Activated CD8-positive, alpha-beta memory T cell treated with anti-CD3 and anti-CD28 coated beads, Interleukin-2, amount 50 U/mL, for 1 hour (primary cell): ENCODE data around the gene IQUB.
"Not testable (repeated sequence)": the region's sequence is repeated elsewhere in the genome, so short reads cannot be mapped to it uniquely, and the experiment has no call there.

Experiments used
- DNase-seq: peaks from one replicate; pipeline ENCODE4 v3.0.0-alpha.2; 2020; ENCODE audit errors: extremely low read depth

The IQUB gene

GRCh38 chr7:123534383-123535260 is at the start of gene IQUB:
IQUB (minus strand) TSS chr7:123534595; CDS start chr7:123512340, 22,255 bp downstream.
- DNase-seq, result peak; percentile 87

- DNase-seq, result no peak
Measured at GRCh38 chr7:123583821-123584220, 49.4 kb upstream of the IQUB start.

DNA sequence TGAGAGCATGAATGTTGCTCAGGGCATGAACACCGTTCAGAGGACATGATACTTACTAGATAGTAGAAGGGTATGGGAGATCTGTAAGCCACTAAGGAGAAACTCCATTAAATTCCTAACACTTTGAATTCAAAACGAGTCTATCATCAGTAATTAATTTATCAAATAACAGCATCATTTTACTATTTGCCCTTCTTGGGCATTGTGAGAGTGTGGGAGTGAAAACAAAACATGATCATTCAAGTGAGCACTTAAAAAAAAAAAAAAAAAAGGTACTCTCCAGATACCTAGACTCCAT is 46.7 kb upstream of the IQUB start:
- no peak for DNase-seq

DNA sequence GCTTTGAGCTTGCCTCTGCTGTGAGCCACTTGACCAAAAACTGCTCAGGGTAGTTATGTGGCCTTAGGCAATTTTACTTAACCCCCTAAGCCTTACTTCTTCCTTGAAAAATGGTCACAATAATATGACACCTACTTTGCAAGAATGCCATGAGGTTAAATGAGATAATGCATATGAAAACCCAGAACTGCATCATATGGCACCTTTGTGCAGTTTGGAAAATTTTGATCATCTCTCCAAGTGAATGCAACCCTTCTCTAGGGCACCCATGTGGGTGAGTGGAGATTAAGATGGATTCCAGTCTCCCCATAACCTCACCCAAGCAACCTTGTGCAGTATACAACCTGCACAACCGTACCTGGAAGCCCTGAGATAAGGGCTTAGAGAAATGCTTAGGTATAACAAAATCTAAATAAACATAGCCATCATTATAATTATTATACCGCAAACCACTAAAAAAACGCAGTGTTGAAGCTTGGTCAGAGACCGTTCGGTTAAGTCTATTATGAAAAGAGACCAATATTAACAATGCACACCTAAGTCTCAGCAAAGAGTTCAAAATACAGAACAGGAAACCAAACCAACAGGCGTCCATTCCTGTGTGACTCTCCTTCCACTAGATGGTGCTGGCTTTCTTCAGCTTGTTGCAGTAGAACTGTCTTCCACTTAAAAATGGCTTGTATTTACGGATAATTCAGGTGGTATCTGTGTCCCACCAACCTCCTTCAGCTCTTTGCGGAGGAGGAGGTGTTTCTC is 46.2 kb upstream of the IQUB start:
- no peak for DNase-seq

DNA sequence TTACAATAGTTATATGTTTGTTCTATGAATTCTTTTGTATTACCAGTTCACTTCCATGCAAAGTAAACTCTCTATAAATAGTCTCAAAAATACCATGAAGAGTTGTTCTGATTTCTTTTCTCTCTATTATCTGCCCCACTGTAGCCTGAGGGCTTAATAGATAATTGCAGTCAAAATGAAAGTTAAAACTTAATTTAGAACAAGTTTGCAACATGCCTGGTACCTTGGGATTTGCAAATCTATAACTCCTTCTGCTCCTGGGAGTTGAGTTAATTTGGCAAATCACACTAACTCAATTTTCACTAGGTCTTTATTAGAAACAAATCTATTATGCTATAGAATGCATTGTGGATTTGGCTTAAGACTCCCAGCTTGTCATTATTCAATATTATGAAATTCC is 45.0 kb upstream of the IQUB start:
- DNase-seq, result no peak

GRCh38 chr7:123573896-123574467 is 39.6 kb upstream of the IQUB start:
- DNase-seq, result no peak

- no peak for DNase-seq
Measured at GRCh38 chr7:123573341-123573740, 38.9 kb upstream of the IQUB start.

DNA sequence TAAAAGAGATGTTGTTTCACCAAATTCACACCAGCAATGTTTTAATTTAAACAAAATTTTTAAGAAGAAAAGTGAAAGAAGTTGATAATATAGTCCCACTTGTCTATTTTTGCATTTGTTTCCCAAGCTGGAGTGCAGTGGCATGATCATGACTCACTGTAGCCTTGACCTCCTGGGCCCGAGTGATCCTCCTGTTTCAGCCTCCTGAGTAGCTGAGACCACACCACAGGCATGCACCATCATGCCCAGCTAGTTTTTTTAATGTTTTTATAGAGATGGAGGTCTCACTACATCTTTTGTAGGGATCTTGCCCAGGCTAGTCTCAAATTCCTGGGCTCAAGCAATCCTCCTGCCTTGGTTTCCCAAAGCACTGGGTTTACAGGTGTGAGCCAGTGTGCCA is 37.3 kb upstream of the IQUB start:
- no peak for DNase-seq

GRCh38 chr7:123571187-123571586 is 36.8 kb upstream of the IQUB start:
- DNase-seq, result no peak

DNA sequence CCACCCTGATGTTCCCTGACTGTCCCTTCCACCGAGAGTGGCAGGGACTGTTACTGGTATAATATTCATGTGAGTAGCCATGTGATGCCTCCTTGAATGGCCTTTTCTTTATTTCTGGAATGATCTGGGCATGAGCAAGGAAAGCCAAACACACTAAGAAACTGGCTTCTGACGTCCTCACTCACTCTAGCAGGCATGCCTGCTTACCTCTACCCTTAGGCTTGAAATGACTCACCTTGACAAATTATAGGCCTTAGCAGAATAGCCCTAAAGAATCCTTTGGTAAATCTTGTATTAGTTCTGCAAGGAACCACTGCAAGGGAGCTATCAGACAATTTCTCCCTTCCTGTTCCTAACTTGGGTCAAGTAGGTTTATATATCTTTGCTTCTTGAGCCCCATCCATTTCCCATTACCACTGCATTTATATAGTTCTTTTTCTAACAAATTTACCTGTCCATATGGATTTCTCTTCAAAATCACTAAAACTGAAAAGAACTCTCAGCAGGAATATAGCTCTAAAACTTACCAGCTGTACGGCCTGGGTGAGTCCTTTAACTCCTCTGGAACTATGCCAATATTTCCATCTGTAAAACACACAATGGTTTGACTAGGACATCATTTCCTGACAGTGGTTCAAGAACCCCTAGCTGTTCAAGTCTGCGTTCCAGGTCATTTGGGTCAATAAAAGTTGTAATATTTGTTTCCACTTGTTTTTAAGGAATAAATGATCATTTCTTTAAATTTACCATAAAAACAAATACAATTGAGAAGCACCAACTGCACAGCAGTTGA is 36.2 kb upstream of the IQUB start:
- DNase-seq, result no peak

- DNase-seq, result no peak
Measured at GRCh38 chr7:123569352-123570010, 35.1 kb upstream of the IQUB start.

DNA sequence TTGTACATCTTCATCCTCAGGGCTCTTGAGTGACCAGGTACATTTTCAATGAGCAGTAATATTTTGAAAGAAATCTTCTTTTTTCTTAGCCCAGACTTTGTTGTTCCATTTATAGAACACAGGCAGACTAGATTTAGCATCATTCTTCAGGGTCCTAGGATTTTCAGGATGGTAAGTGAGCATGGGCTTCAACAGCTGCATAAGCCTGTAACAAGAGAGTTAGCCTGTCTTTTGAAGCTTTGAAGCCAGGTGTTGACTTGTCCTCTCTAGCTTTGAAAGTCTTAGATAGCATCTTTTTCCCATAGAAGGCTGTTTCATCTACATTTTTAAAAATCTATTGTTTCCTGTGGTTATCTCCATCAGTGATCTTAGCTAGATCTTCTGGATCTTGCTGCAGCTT is 27.7 kb upstream of the IQUB start:
- no peak for DNase-seq

DNA sequence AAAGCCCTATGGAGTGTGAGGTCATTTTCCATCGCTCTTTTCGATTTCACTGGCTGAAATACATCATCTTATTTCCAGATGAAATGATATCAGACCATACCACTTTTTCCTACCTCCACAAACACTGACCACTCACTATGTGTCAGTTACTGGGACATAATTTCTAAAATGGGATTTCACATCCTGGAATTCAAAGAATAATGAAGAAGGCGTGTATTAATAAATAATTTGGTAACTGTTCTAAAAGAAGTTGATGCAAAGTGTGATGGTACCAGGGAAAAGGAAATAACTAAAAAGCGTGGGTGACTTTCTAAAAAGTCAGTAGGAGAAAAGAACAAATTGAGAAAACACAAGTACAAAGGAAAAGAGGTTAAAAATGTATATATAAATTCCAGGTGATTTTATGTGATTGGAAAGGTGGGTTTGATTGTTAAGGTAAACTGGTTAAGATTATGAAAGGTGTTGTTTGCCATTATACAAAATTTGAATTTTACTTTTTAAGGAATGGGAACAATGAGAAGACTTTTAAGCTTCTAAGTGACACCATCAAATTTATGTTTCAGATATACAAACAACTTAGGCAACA is 24.0 kb upstream of the IQUB start:
- DNase-seq, result no peak

- peak; percentile 99 for DNase-seq
Measured at GRCh38 chr7:123557398-123558288, 23.2 kb upstream of the IQUB start, which contains the start of gene NDUFA5. NDUFA5 (minus strand) TSS chr7:123557818; CDS start chr7:123557795, 23 bp downstream.

DNA sequence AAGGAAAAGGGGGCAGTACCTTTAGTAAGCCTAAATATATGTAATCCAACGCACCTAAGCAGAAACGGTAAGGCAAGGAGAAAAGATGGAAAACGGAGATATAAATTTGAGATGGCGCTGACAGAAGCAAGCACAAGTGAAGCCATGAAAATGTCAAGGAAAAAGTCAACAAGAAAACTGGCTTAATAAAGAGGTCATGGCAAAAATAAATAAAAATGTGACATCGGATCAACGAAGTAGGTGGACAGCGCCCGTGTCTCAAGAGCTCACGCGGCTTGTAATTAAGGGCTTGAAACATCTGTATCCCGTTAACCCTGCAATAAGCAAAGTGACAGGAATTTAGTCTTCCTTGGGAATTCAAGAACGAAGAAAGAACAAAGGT is 22.6 kb upstream of the IQUB start:
- no peak for DNase-seq

DNA sequence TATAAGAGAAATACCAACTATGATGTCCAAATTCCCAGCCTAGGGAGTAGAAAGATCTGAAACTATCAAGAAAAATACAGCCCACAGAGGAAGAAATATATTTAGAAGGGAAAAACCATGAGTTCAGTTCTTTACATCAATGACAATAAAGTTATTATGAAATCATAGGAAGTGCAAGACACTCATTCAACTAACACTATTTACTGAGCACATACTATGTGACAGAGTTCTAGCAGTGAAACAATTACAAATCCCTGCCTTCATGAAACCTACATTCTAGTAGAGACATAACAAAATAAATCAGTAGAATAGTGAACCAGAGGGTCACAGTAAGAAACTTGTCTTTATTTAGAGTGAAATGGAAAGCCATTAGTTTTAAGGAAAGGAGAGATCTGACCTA is 21.1 kb upstream of the IQUB start:
- DNase-seq, result no peak

DNA sequence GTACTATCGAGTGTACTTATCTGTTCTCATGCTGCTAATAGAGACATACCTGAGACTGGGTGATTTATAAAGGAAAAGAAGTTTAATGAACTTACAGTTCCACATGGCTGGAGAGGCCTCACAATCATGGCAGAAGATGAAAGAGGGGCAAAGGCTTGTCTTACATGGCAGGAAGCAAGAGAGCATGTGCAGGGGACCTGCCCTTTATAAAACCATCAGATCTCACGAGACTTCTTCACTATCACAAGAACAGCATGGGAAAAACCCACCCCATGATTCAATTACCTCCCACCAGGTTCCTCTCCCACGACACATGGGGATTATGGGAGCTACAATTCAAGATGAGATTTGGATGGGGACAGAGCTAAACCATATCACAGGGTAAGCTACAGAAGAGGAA is 18.8 kb upstream of the IQUB start:
- no peak for DNase-seq

GRCh38 chr7:123552641-123553040 is 18.2 kb upstream of the IQUB start:
- no peak for DNase-seq

- DNase-seq, result not testable (repeated sequence)
Measured at GRCh38 chr7:123552134-123552533, 17.7 kb upstream of the IQUB start.

DNA sequence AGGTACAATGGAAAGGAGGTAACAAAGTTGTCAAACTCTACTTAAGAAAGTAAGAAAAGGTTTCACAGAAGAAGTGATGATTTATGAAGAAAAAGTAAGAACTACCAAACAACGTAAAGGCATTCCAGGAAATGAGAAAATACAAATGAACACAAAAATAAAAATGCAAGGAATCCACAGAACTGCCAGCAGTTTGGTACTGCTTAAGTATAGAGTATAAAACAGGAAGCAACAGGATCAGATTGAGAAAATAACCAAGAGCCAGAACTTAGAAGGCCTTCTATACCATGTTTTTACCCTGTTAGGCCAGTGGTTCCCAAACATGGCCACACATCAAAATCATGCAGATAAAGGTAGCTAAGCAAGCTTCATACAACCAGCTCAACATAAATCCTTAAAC is 14.0 kb upstream of the IQUB start:
- DNase-seq, result no peak
